GM19467 (cell line): ENCODE data around the gene ADCYAP1.

Source experiments
- ATAC-seq: cut with Tn5 transposase; IDR thresholded peaks from one replicate; pipeline ENCODE4 v1.9.1; 2021; ENCODE audit warnings: mild to moderate bottlenecking, moderate library complexity; ENCODE audit not compliant: unreplicated experiment

Gene ADCYAP1

DNA sequence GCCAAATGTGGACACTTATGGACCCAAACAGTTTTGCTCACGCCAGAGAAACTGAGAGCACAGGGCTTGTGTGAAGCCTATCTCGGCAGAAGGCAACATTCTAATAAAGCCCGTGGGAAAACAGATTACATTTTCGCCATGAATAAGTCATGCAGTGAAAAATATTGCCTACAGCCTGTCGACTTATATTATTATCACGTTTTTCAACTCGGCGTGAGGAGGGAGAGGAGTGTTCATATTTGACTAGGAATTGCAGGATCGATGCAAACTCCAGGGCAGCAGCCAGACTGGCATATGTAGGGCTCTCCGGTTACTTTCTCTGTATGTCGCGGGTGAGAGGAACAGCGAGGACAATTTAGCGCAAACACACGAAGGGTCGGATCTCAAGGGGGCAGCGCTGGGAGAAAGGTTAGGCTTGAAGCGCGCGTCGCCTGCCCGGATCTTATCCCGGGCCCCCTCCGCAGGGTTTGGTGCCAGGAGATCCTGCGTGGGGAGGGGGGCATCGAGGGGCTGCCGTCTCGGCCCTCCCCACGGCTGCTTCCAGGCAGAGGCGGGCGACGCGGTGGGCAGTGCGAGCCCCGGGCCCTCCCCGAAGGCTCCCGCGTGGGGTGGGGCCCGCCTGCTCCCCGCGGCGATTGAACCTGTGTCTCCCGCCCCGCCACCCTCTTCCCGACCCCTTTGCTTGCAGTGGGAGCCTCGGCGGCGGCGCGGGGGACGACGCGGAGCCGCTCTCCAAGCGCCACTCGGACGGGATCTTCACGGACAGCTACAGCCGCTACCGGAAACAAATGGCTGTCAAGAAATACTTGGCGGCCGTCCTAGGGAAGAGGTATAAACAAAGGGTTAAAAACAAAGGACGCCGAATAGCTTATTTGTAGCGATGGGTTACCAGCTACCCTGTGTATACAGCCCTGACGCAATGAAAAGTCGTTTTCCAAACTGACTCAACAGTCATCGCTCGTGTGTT, 4.4 kb downstream of the ADCYAP1 start:
- ATAC-seq = no peak

DNA sequence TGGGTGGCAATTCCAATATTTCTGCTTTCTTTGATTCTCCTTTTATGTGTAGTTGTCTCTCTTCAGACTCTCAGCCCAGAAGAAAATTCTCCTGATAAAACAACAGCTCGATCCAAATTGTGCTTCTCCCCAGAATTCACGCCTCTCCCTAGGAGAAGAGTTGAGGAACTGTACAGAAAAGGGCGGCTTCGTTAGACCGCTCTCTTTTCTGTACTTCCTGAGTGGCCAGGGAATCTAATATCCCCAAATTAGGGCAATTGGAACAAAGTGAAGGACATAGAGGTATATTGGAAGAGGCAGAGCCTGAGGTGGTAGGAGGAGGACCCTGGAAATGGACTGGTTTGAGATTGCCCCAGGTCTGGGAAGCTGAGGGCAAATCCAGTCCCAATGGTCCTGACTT, 5.6 kb downstream of the ADCYAP1 start:
- no peak for ATAC-seq

DNA sequence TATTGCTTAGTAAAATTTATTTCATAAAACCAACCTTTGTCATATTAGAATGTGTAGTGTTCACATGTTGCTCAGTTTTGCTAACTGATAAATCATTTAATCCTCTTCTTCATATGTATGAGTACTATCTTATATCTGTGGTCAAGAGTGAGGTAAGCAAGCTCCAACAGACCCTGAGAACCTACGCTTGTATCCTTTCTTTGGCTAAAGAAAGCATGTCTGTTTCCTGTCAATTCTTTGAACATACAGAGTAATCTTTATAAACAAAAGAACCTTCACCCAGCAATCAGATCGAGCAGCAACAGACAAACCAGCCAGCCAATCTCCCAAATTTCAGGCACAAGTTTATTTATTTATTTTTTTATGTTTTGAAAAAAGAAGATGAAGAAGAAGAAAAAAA, 6.4 kb downstream of the ADCYAP1 start:
- ATAC-seq = no peak

DNA sequence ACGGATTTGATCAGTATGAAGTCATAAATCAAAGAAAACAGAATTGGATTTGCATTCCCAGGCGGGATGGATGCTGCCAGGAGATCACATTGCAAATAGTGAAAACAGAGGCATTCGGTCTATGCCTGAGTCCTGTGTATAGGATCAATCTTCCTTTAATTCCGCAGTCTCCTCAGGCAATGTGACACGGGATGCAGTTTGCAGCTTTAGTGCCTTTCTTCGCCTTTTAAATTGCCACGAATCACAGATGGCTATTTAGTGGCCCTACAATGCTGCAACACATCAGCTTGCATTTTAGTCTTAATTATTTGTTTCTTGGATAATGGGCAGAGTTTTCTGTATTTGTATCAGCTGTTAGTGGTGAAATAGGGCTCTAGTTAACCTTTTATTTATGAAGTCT, 6.8 kb downstream of the ADCYAP1 start:
- no peak for ATAC-seq

DNA sequence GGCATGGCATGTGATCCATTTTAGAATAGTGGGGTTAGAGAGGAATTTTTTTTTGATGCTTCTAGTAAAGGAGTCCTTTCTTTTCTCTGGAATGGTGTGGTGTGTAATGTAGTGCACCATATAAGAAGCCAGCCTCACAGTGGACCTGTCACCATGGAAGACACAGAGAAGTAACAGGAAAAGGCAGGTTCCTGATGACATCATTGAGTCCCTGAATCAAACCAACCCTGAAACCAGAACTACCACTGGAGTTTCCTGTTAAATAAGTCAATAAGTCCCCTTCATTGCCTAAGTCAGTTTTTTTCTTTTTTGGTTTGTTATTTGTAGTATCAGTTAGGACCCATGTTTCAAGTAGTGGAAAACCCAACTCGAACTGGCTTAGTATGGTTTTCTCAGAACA, 11.9 kb downstream of the ADCYAP1 start:
- no peak for ATAC-seq

DNA sequence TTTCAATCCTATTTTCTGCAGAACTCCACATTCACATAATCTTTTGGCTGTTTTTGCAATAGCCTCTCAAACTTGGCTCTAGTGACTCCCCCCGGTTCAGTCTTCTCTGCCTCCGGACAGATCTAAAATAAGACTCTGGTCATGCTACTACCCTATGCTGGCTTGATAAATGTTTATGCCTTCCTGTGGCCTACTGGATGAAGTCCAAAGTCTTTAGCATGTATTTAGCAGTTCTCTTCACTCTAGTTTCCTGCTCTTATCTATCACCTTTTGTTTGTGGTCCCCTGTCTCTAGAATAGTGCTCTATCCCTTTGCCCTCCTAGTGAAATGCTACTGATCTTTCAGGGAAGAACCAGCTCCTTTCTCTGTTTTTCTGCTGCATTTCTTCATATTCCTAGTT, 14.4 kb downstream of the ADCYAP1 start:
- ATAC-seq = no peak

DNA sequence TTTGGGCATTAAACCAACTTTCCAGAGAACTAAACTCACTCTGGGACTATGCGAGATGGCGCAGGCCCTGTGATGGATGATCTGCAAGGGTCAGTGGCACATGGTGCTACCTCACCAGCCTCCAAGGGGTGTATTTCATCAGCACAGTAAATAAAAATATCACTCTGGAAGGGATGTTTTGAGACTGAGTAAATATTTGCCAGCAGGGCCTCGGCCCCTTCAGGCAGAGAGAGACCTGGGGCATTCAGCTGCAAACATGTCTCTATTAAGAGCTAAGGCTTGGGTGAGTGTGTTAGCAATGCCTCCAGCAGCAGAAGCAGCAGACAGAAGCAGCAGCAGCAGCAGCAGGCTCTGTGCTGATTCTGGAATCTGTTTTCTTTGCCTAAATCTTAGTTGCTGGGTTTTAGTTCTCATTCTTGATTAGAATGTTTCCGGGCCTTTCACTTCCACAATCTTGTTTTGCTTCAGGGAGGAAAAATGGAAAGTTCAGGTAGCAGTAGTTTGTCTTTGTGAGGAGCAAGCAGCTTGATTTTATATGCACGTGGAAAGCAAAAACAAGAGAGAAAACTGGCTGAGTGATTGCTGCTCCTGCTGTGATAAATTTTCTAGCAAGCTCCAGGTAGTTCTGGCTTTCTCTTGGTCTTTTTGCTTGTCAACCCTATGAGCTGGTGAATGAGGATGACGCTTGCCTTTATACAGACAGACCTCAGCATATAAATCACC, 18.6 kb downstream of the ADCYAP1 start:
- ATAC-seq = no peak

DNA sequence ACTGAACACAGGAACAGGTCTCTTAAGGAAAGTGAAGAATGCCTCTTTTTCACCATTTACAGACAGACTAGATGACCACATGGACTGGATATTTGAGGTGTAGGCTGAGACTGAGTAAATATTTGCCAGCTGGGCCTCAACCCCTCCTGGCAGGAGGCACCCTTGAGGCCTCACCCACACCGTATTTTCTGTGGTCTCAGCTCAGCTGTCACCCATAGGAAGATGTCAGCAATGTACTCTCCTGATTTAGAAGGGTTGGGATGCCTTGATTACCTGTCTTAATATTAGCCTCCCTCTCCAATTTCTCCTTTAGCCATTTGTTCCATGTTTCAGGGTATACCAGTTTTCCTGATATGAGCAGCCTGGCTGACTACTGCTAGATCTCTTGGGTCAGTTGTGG, 20.3 kb downstream of the ADCYAP1 start:
- no peak for ATAC-seq

DNA sequence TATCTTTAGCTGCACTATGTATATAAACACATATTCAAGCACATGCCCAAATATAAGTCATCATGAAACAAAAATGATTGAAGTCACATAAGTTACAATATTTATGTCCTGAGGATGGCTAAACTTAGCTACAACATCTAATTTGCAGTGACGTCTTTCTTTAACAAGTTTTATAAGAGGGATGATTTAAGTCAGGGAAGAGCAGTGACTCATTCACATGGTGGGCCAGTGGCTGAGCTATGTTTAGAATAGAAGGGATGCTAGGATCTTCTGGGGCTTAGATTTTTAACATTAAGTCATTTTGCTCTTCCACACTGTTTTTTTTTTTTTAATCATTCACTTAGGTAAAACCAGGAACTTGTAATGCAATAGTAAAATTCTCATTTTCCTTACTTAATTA, 22.3 kb downstream of the ADCYAP1 start:
- ATAC-seq = no peak

DNA sequence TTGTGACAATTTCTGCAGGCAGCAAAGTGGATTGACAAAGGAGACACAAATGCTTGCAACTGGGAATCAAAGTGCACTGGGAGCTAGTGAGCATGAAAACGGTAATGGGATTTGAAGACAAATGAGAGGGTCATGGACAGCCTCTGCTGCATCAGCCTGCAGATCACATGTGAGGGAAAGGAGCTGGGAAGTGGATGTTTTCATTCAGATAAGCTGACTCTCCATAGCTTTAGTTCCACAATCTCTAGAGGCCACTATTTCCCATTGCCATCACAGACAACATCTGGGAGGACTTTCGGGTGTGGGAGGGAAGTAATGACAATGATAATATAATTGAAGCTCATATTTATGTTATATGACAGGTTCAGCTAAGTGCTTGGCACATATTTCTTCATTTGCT, 28.4 kb downstream of the ADCYAP1 start:
- no peak for ATAC-seq

DNA sequence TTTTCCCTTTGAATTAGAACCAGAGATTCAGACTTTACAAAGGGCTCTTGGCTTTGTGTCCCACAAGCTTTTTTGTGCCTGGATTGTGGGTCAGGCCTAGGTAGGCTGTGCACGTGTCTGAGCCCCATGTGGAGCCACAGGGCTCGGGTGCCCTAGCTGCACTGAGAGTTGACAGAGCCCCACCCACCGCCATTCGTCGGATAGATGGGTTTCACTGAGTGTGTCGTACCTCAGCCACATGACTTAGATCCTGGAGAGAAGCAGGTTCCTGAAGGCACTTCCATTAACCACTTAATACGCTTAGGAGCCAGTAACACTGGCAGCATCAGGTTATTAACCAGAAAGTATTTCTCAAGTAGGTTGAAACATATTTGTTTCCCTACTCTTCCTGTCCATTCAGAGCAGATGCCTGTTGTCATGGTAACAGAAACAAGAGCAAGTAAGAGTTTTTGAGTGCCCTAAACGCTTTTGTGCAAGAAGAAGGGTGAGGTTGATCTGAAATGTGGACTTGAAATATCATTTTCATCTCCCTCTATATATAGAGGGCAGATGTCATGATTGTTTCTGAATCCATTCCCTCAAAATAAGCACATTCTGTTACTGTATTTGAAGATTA, 30.0 kb downstream of the ADCYAP1 start:
- no peak for ATAC-seq

DNA sequence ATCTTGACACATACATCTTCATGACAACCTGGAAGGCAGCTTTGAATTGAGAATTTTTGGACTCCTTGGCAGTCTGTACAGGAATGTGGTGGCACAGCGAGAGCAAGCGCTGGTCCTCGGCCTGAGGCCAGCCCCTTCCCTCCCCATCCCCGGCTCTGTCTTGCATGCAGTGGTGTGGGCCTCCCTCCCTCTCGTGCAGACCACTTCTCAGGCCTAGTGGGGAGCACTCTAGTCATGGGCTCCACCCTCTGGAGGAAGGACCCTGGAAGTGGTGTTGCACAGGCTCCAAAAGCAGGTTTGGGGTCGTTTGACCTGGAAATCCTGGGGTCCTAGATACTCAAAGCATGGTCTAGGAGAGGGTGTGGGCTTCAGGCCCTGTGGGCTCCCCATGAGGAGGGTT, 32.3 kb downstream of the ADCYAP1 start:
- no peak for ATAC-seq

DNA sequence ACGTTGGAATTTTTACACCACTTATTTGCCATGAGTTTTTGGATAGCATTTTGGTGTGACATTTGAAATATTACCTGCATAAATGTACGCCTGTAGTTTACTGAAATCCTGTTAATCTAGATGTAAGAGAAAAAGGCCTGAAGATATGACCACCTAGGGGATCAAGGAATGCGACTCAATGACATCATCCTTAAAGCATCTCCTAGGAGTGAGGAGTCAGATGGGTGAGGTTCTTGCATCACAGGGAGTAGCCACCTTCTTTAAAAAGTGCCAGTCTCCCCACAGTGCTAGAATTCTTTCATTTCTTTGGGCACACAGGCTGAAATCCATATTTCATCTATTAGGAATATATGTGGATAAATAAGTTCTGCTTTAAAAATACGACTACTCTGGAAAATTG, 34.5 kb downstream of the ADCYAP1 start:
- no peak for ATAC-seq

DNA sequence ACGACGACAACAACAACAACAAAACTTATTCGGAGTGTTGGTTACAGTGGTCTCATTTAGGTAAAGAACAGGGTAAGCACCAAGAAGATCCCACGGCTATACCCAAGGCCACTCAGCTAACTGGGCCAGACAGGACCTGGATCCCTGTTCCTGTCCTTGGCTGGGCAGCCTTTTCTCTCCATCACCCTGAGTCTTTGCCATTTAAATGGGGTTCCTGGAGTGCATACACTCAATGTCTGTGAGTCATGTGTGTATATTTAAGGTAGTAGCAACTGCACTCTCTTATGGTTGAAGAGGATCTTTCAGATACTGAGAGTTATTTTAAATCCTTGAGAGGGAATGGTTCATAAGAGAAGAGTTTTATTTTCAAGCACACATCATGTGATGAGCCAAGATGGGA, 35.3 kb downstream of the ADCYAP1 start:
- ATAC-seq = no peak

DNA sequence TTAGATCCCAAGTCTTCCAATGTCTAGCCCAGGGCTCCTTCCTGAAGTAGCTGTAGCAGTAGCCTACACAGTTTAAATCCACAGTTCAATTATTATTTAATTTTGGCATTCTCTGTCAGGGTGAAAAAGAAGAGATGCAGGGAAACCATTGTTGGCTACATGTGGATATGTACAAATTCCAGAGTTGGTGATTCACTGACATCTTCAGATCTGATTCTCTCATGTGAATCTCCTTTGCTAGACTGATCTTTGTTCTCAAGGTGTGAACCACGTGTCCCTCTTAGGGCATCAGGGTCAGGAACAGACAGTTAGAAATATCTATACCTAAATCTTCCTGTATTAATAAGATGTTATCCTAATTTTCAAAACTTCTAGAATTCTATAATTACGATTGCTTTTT, 36.7 kb downstream of the ADCYAP1 start:
- no peak for ATAC-seq

DNA sequence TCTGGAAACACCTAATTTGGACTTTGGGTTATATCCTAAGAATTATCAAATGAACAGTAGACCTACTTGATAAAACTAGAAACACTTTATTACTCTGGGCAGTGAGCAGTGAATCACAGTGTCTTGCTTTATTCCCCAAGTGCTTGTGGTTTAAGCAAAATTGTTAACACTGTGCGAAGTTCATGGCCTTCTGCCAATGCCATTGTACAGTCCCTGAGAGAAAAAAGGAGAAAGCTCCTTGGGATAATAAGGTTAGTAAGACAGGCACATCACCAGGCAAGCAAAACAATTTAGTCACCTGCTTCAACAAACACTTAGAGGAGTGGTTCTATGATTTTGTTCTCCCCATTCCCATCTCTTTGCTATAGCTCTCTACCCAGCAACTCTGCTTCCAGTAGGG, 39.8 kb downstream of the ADCYAP1 start:
- ATAC-seq = no peak

DNA sequence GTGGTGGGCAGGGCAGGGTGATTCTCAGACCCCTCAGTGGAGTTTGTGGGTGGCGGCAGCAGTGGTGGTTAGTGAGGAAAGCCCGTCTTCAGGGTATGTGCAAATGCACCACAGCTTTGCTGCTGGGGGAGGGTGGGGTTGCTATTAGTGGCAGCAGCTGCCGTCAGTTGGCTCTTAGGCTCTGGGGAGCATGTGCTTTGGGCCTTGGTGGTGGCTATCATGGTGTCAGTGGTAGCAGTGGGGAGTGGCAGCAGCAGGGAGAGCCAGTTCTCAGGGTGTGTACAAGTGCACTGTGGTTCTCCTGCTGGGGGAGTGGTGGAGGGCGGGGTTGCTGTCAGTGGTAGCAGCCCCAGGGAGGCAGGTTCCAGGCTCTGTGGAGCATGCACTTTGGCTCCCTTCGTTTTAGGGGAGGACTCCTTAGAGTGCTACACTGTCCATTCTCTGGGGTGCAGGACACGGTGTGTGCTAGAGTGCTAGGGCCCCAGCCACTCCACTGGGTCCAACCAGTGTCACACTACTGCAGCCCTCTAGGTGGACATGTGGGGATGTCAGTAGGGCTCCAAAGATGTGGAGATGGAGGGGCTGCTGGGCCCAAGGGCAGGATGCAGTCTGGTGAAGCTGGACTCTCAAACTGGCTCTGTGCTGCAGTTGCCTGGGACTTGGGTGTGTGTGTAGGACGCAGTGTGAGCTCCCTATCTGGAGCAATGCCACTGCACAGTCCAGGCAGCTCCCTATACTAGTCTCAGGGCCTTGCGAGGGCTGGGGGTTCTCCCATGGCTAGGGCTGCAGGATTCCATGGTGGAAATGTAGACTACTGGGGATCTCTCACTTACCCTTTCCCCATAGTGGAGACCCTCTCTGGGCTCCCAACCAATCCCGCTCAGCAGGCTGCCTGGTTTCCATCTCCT, 45.3 kb downstream of the ADCYAP1 start:
- no peak for ATAC-seq

DNA sequence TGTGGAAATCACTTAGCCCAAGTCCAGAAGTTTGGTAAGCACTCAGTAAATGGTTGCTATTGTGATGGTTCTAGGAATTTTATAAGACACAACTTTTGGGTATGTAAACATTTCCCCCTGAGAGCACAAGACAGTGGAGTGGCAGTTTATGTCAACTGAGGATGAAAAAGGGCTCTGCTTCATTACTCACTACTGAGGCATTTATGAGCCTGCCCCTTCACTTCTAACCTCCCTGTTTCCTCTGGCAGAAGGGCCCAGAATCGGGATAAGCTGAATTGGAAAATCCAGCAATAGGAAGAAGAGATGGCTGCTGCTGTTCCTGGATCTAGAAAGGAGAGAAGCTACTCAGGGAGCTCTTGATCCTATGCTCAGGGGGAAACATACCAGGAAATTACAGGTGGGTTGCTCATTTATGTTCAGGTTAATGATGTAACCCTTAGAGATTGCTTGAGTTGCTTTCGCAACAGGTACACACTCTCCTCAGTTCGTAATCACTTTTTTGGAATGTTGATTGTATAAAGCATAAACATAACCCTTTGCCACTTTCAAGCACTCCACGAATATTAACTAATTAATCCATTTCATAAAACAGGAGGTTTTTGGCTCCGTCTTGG, 46.3 kb downstream of the ADCYAP1 start:
- no peak for ATAC-seq

DNA sequence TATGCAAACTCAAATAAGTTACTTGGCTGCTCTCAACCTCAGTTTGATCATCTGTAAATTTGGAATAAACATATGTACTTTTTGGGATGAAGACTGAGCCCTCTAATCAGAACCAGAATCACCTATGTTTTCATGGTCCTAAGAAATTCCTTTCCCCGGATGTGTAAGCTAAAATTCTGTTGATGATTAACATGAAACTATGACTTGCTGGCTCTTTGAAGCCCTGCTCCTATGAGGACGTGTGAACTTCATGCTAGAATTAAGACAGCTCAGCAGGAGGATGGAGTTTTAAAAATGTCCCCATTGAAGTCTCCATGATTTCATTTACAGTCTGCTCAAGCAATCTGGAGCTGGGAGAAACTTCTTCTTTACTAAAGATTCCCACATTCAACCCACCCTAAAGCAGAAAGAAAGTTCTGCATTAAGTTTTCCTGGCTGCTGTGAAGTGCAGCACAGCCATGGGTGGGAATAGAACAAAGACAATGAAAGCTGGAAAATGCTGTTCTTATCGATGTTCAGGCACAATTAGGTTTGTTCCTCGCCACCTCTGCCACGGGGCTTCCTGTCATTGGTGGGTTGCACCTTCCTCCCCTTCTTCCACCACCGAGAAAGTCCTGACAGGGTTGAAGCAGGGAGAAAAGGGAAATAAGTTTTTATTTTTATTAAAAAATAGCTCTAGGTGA, 50.9 kb downstream of the ADCYAP1 start:
- ATAC-seq = no peak

DNA sequence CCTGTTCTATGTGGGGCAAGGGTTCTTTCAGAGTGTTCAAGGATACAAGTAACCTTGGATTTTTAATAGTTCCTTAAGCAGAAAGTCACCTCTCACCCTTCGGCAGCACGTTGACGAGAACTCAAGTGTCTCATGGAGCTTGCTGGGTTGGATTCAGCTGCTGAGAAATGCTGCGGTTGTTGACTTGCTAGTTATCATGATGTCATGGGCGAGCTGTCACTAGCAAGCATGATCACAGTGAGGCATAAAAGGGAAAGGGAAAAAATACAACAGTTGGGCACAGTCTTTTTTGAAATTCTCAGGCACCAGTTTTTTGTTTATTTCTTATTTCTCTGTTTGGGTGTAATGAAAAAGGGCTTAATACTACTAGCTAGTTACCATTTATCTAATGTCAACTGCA, 53.2 kb downstream of the ADCYAP1 start:
- ATAC-seq = no peak
